Esophagus squamous epithelium (tissue), 4 donors: ENCODE results near the gene SLC17A7.

Source experiments
- CTCF ChIP-seq, 6 experiments: fragments of 450-650 bp in 4 of 6; fragments of 200-600 bp in 2 of 6; sonication (generic) in 2 of 6; IDR thresholded peaks; one replicate each; pipeline ENCODE4 v1.5.1; 2016 to 2019; ENCODE audit warnings: antibody characterized with exemption in 6 of 6, mild to moderate bottlenecking in 4 of 6, moderate library complexity in 4 of 6
- POLR2A ChIP-seq, 4 donors: fragments of 450-650 bp; IDR thresholded peaks; one replicate each; pipeline ENCODE4 v1.6.1; 2017; ENCODE audit warnings: antibody characterized with exemption in 4 of 4, mild to moderate bottlenecking in 4 of 4, moderate library complexity in 3 of 4

- TF ChIP-seq CTCF (IDR thresholded peaks at IDR 0.05) (no peak), POLR2A (IDR thresholded peaks at IDR 0.05) (no peak)
These were observed 32.4 kb downstream of the SLC17A7 start for GRCh38 chr19:49408816-49409440.
